IMR-90 (cell line): Measurements from ENCODE around the gene CDCA7.

ENCODE experiments used
- CEBPB ChIP-seq: IDR thresholded peaks from 2 replicates; pipeline ENCODE4 v1.6.1; 2012; ENCODE audit warnings: low read depth, low read length, improper control_type of control experiment
- MAFK ChIP-seq: IDR thresholded peaks from 2 replicates; pipeline ENCODE4 v1.6.1; 2012; ENCODE audit warnings: low read depth, low read length, improper control_type of control experiment
- MXI1 ChIP-seq: IDR thresholded peaks from 2 replicates; pipeline ENCODE4 v1.6.1; 2012; ENCODE audit warnings: low read depth, mild to moderate bottlenecking, low read length, moderate library complexity, borderline replicate concordance
- NFE2L2 ChIP-seq: fragments of 150-350 bp; IDR thresholded peaks from 2 replicates; pipeline ENCODE4 v1.6.1; 2016; ENCODE audit warnings: low read depth, mild to moderate bottlenecking, low read length
- POLR2A ChIP-seq: IDR thresholded peaks from 2 replicates; pipeline ENCODE4 v1.6.1; 2012; ENCODE audit warnings: mild to moderate bottlenecking, low read depth, low read length
- SMC3 ChIP-seq: fragments of 150-350 bp; IDR thresholded peaks from 2 replicates; pipeline ENCODE4 v1.6.1; 2016; ENCODE audit warnings: low read depth, mild to moderate bottlenecking, antibody characterized with exemption, low read length, moderate library complexity
- TF ChIP-seq, protein P1 (sequence below): fragments of 150-350 bp; IDR thresholded peaks from 2 replicates; pipeline ENCODE4 v1.6.1; 2017; ENCODE audit warnings: mild to moderate bottlenecking, antibody characterized with exemption, low read length, low read depth
- TF ChIP-seq, protein P2 (sequence below): conservative IDR thresholded peaks from 2 replicates; pipeline ENCODE4 v1.5.1; 2012; ENCODE audit warnings: mild to moderate bottlenecking, low read depth, low read length, improper control_type of control experiment
- TF ChIP-seq, protein P3 (sequence below): fragments of 150-350 bp; IDR thresholded peaks from 2 replicates; pipeline ENCODE4 v1.6.1; 2016; ENCODE audit warnings: low read depth, mild to moderate bottlenecking, low read length, moderate library complexity, borderline replicate concordance

DNA sequence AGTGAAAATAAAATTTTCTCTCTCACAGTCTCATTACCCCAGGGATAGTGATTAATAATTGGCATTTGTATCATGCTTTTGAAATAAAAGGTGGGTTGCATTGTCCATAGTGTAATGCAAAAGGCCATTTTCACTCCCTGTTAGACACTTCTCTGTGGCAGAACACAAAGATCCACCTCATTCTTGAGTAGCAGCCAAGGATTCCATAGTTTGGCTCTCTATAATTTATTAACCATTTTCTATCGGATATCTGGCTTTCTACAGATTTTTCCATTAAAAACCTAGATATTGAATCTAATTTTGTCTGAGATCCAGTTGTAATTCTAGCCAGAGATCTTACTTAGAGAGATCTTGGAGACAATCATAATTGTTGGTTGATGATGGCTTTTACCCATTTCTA is 39.0 kb downstream of the CDCA7 start:
- TF ChIP-seq, protein P1, sequence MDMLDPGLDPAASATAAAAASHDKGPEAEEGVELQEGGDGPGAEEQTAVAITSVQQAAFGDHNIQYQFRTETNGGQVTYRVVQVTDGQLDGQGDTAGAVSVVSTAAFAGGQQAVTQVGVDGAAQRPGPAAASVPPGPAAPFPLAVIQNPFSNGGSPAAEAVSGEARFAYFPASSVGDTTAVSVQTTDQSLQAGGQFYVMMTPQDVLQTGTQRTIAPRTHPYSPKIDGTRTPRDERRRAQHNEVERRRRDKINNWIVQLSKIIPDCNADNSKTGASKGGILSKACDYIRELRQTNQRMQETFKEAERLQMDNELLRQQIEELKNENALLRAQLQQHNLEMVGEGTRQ, result no peak
- TF ChIP-seq, protein P2, sequence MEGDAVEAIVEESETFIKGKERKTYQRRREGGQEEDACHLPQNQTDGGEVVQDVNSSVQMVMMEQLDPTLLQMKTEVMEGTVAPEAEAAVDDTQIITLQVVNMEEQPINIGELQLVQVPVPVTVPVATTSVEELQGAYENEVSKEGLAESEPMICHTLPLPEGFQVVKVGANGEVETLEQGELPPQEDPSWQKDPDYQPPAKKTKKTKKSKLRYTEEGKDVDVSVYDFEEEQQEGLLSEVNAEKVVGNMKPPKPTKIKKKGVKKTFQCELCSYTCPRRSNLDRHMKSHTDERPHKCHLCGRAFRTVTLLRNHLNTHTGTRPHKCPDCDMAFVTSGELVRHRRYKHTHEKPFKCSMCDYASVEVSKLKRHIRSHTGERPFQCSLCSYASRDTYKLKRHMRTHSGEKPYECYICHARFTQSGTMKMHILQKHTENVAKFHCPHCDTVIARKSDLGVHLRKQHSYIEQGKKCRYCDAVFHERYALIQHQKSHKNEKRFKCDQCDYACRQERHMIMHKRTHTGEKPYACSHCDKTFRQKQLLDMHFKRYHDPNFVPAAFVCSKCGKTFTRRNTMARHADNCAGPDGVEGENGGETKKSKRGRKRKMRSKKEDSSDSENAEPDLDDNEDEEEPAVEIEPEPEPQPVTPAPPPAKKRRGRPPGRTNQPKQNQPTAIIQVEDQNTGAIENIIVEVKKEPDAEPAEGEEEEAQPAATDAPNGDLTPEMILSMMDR, result no peak
- no peak for TF ChIP-seq SMC3
- no peak for TF ChIP-seq CEBPB
- TF ChIP-seq, protein P3, sequence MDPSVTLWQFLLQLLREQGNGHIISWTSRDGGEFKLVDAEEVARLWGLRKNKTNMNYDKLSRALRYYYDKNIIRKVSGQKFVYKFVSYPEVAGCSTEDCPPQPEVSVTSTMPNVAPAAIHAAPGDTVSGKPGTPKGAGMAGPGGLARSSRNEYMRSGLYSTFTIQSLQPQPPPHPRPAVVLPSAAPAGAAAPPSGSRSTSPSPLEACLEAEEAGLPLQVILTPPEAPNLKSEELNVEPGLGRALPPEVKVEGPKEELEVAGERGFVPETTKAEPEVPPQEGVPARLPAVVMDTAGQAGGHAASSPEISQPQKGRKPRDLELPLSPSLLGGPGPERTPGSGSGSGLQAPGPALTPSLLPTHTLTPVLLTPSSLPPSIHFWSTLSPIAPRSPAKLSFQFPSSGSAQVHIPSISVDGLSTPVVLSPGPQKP, result no peak
- no peak for TF ChIP-seq NFE2L2
- TF ChIP-seq MAFK, result no peak
- no peak for TF ChIP-seq POLR2A
- no peak for TF ChIP-seq MXI1
